Thoracic aorta (tissue), 2 donors: ENCODE data around the gene COX8A. TPM values are rescaled to one million over a fixed set of nuclear protein-coding genes. Genes with fewer than 3 reads are reported as not detected.
A peak's percentile ranks its signal among the peaks of the same experiment; 100 is the strongest.
"Not testable (repeated sequence)": the region's sequence is repeated elsewhere in the genome, so short reads cannot be mapped to it uniquely, and the experiment has no call there.

ENCODE experiments used
- ATAC-seq: fragments of 150-250 bp; one replicate; pipeline ENCODE4 v1.8.0; 2017; ENCODE audit warnings: low read depth; ENCODE audit not compliant: insufficient number of reproducible peaks, low FRiP score
- DNase-seq: peaks from one replicate; pipeline ENCODE4 v3.0.0-alpha.2; 2020; ENCODE audit warnings: low spot score
- H3K27ac ChIP-seq, 2 donors: fragments of 200-600 bp; sonication (generic); 1 replicate in 1 of 2; 2 replicates in 1 of 2; pipeline ENCODE4 v1.5.1; 2016; ENCODE audit warnings: mild to moderate bottlenecking in 2 of 2, moderate library complexity in 2 of 2
- H3K27me3 ChIP-seq: fragments of 200-600 bp; sonication (generic); replicated peaks from 2 replicates; pipeline ENCODE4 v1.6.0; 2016; ENCODE audit warnings: mild to moderate bottlenecking; ENCODE audit not compliant: insufficient read depth
- H3K36me3 ChIP-seq: fragments of 200-600 bp; sonication (generic); one replicate; pipeline ENCODE4 v1.5.1; 2016
- H3K4me1 ChIP-seq, 2 donors: fragments of 200-600 bp; sonication (generic); 1 replicate in 1 of 2; 2 replicates in 1 of 2; pipeline versions ENCODE4 v1.5.1 to v1.6.0; 2016; ENCODE audit warnings: low read depth in 2 of 2, mild to moderate bottlenecking in 1 of 2; ENCODE audit not compliant: control insufficient read depth in 1 of 2
- H3K4me3 ChIP-seq: fragments of 200-600 bp; sonication (generic); 2 replicates; pipeline ENCODE4 v1.5.1; 2016; ENCODE audit warnings: mild to moderate bottlenecking
- H3K9me3 ChIP-seq: fragments of 200-600 bp; sonication (generic); 2 replicates; pipeline ENCODE4 v1.5.1; 2016
- total RNA-seq, 2 donors: library from RNA; depleted of rRNA; stranded (reverse); fragments of >200 nt; gene quantifications; one replicate each; pipeline versions ENCODE4 v1.1.0 to v1.2.3, GENCODE V29; 2016
- TF ChIP-seq, protein P1 (sequence below): fragments of 200-600 bp; sonication (generic); IDR thresholded peaks from one replicate; pipeline ENCODE4 v1.5.1; 2019; ENCODE audit warnings: antibody characterized with exemption

Gene COX8A
- total RNA-seq, 2 donors from 2014 or later = 178 to 469 TPM

GRCh38 chr11:63958008-63958407 lies 16.4 kb upstream of the COX8A start:
- no peak overlapping the region for H3K4me3 ChIP-seq
- peaks cover 31% of the 10 kb centered on the region for H3K36me3 ChIP-seq
- ATAC-seq = no peak
- H3K27ac ChIP-seq = no peak overlapping the region
- TF ChIP-seq, protein P1, sequence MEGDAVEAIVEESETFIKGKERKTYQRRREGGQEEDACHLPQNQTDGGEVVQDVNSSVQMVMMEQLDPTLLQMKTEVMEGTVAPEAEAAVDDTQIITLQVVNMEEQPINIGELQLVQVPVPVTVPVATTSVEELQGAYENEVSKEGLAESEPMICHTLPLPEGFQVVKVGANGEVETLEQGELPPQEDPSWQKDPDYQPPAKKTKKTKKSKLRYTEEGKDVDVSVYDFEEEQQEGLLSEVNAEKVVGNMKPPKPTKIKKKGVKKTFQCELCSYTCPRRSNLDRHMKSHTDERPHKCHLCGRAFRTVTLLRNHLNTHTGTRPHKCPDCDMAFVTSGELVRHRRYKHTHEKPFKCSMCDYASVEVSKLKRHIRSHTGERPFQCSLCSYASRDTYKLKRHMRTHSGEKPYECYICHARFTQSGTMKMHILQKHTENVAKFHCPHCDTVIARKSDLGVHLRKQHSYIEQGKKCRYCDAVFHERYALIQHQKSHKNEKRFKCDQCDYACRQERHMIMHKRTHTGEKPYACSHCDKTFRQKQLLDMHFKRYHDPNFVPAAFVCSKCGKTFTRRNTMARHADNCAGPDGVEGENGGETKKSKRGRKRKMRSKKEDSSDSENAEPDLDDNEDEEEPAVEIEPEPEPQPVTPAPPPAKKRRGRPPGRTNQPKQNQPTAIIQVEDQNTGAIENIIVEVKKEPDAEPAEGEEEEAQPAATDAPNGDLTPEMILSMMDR = no peak
- no peak for DNase-seq
- H3K27me3 ChIP-seq = no peaks in the 10 kb centered on the region
- H3K4me1 ChIP-seq = no peaks in the 10 kb centered on the region
- no peaks in the 10 kb centered on the region for H3K9me3 ChIP-seq

DNA sequence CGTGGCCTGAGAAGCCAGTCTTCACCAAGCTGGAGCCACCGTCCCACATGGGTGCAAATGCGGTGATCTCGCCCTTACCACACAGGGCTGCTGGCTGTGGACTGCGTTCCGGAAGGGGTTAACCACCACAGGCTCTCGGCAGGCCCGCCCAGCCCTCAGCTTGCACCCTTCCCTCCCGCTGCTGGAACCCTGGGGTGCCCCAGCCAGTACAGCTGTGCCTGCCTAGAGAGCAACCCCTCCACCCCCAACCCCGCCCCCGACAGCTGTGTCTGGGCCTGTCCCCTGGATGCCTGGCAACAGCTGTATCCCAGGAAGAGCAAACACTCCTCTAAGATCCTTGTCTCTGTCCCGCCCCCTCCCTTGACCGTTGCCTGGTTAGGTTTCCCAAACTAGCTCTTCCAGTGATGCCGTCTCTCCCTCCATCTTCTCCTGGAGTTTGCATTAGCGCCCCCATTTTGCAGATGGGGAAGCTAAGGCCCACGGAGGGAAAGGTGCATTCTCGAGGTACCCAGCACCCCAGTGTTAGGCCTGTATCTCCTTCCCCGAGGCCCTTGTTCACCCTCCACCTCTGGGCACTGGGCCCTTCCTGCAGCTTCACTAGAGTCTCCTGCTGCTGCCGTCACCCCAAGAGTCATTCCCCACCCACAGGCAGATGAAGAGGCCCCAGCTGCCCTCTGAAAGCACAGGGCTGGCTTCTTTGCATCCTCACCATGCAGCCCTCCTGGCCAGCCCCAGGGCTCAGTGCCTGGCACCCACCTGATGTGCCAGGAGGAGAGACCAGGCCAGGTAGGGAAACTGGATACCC lies 12.6 kb upstream of the COX8A start:
- Histone ChIP-seq H3K4me3 (no peak overlapping the region), H3K36me3 (no peaks in the 10 kb centered on the region), H3K4me1 (no peaks in the 10 kb centered on the region), H3K27me3 (no peaks in the 10 kb centered on the region), H3K9me3 (no peaks in the 10 kb centered on the region), H3K27ac (no peak overlapping the region)
- no peak for DNase-seq
- no peak for ATAC-seq
- TF ChIP-seq, protein P1 = no peak

- H3K4me1 ChIP-seq, H3K4me3 ChIP-seq, DNase-seq, H3K9me3 ChIP-seq, ATAC-seq, H3K36me3 ChIP-seq, H3K27ac ChIP-seq, H3K27me3 ChIP-seq: not testable (repeated sequence)
Measured at GRCh38 chr11:63963895-63964294, 10.5 kb upstream of the COX8A start.

DNA sequence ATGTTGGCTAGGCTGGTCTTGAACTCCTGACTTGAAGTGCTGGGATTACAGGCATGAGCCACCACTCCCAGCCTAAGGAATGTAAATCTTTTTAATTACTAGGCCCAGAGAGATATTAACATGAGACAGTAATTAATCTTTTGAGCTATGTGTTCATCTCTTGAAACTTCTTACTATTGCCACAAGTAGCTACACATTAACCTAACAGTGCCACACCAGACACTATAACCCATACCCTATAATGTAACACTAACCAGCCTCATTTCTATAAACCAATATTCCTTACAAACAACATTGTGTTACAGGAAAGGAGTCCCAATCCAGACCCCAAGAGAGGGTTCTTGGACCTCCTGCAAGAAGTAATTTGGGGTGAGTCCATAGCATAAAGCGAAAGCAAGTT lies 8.0 kb upstream of the COX8A start:
- H3K4me1 ChIP-seq = no peaks in the 10 kb centered on the region
- TF ChIP-seq, protein P1 = no peak
- H3K27ac ChIP-seq = no peak overlapping the region
- no peak for ATAC-seq
- no peak overlapping the region for H3K4me3 ChIP-seq
- no peaks in the 10 kb centered on the region for H3K36me3 ChIP-seq
- H3K9me3 ChIP-seq = no peaks in the 10 kb centered on the region
- DNase-seq = no peak
- H3K27me3 ChIP-seq = no peaks in the 10 kb centered on the region

- TF ChIP-seq, protein P1 = no peak
- ATAC-seq = no peak
- Histone ChIP-seq H3K4me3 (no peak overlapping the region), H3K4me1 (no peaks in the 10 kb centered on the region), H3K36me3 (no peaks in the 10 kb centered on the region), H3K9me3 (no peaks in the 10 kb centered on the region), H3K27ac (no peak overlapping the region), H3K27me3 (no peaks in the 10 kb centered on the region)
- DNase-seq = no peak
Measured at GRCh38 chr11:63969461-63969860, 5.0 kb upstream of the COX8A start.

DNA sequence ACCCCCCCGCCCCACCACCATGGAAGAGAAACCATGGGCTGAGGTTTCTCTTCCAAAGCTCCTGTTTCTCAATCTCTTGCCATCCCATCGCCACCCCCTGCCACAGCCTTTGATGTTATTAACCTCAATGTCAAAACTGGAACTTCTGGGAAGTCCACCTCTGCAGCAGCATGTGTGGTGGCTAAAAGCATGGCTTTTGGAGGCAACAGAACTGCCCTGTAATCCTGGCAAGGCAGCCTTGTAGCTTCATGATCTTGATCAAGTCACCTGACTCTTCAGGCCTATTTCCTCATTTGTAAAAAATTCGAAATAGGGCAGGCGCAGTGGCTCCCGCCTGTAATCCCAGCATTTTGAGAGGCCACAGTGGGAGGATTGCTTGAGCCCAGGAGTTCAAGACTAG lies 3.5 kb upstream of the COX8A start:
- ATAC-seq = no peak
- Histone ChIP-seq H3K9me3 (no peaks in the 10 kb centered on the region), H3K4me1 (peaks cover 6 to 8% of the 10 kb centered on the region in 2 donors), H3K27me3 (no peaks in the 10 kb centered on the region), H3K36me3 (no peaks in the 10 kb centered on the region), H3K27ac (no peak overlapping the region), H3K4me3 (no peak overlapping the region)
- TF ChIP-seq, protein P1 = no peak
- DNase-seq = no peak

GRCh38 chr11:63973912-63974258 lies 535 bp upstream of the COX8A start:
- peaks cover 13 to 23% of the 10 kb centered on the region in 2 donors for H3K4me1 ChIP-seq
- DNase-seq, H3K27me3 ChIP-seq, H3K9me3 ChIP-seq, H3K27ac ChIP-seq, ATAC-seq, H3K36me3 ChIP-seq: not testable (repeated sequence)
- peak overlapping the region; percentile 94 for H3K4me3 ChIP-seq
